NCI-H1417 (cell line): ENCODE measurements around the gene IL22RA1.

Experiments
- DNase-seq, 3 experiments: peaks; one replicate each; lab custom pipeline; 2025; lab: John Stamatoyannopoulos, UW

Gene IL22RA1

DNA sequence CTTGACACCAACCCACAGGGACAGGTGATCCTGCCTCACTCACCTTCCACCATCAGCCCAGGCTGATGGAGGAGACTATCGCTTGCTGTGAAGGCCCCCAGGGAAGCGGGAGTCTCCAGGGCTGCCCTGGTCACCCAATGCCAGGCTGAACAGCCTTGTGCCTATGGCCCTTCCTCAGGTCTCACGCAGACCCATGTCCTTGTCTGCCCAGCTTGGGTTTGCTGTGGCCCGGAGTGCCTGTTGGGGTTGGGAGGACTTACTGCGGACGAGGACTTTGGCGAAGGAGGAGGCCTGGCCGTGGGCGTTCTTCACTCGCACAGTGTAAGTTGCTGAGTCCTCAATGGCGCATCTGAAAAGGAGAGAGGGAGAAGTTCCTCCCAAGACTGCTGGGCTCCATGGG is 45.3 kb downstream of the IL22RA1 start:
- no peak for DNase-seq

DNA sequence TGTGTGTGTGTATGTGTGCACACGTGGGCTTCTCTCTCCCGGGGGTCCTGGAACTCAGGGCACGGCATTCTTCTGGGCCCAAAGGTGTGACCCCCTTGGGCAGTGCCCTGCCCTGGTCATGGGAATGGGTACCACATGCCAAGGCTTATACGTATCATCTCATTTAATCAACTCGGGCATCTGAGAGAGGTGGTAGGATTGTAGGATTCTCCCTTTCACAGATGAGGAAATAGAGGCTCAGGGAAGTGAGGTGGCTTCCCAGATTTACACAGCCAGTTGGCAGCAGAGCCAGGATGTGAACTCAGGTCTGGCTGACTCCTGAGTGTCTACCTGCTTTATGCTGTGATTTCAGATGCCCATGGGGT is 46.2 kb downstream of the IL22RA1 start:
- DNase-seq = no peak

DNA sequence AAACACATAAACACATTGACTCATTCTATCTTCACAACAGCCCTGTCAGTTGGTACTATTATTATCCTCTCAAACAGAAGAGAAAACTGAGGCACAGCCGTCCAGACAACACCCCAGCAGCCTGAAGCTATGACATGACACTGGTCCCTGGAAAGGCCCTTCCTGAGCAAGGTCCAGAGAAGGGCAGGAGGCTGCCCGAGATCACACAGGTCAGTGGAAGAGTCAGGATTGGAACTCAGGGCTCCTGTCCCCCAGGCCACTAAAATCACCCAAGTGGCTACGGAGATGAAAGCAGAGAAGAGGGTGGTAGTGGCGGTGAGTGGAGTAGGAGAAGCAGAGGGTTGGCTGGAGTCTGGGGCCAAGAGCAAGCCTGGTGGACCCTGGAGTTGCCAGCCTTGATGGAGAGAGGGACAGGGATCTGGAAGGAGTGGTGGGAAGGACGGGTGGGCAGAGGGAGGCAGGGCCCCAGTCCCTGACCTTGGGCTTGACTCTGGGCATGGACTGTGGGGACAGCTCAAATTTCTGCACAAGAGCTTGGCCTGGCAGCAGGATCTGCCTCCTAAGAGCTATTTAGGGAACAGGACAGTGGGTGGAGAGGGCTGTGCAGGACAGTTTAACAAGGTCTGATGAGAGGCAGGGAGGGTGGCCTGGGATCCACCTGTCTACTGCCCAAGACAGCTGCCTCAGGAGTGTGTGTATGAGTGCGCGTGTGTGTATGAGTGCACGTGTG is 46.8 kb downstream of the IL22RA1 start:
- no peak for DNase-seq

DNA sequence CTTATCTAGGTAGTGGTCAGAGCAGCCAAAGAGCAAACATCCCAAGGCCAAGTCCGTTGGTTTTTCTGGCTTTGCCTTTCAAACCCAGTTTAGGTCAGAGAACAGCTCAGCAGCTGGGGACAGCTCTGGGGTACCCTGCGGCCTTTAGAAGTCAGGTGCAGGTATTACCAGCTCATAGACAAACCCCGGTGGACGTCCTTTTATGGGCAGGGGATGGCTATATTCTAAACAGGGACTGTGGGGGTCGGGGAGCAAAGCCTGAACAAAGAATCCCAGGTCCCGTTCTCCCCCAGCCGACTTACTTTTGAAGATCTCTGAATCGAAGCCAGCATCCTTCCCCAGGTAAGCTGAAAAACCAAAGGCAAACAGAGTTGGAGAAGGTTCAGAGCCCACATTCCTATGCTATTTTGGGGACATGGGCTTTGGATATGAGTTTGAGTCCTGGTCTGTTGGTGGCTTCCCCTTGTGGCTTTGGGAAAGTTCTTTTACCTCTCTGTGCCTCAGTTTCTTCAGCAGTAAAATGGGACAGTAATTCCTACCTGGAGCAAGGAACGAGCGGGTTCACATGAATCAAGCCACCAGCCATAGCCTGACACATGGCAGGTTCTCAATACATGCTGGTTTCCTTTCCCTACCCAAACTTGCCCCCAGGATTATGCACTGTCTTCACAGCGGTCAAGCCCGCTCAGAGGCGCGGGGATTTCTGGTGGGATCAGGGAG is 47.6 kb downstream of the IL22RA1 start:
- DNase-seq = no peak

DNA sequence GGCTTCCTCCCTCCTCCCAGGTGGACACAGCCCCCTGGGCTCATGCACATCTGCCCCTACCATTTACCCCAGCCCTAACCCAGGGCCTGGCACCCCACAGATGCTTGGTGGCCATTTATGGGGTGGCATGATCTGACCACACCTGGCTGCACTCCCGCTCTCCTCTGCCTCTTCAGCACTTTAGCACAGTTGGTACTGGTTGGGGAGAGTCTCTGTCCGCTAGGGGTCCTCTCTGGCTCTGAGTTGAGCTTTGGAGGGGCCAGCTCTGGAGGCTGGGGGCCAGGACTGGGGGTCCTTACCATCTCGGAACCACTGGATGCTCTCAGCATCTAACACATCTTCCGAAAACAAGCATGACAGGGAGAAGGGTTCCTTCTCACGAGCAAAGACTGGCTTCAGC is 48.4 kb downstream of the IL22RA1 start:
- DNase-seq = no peak

DNA sequence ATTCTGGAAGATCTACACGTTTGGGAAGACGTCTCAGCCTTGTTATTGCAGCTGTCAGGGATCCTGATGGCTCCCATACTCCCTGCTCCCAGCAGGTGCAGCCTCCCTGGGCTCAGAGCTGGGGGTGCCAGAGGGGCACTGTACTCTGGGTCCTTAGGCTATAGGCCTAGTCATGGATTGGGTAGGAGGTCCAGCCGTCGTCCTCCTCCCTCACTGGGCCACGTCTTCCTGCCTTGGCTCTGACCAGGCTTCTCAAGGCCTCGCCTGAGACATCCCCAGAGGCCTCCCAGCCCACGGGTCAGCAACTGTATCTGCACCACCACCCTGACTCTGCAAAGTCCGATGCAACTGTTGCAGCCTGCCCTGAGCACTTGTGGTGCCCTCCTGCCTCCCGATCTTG is 49.2 kb downstream of the IL22RA1 start:
- DNase-seq = no peak

DNA sequence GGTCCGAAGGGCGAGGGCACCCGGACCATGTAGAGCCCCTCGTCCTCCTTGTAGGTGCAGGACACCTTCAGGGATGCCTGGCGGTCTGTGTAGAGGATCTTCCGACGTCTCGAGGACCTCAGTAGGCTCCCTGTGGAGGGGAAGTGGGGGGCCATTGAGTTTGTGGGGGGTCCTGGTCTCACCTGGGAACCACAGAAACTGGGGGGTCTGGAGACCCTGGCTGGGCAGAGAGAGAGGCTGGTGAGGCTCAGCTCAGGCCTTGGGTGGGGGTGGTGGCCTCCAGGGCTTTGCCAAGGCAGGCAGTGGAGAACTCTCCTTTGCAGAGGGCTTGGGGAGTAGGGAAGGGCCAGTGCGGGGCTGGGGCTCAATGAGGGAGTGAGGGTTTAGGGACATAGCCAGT is 50.0 kb downstream of the IL22RA1 start:
- no peak for DNase-seq

DNA sequence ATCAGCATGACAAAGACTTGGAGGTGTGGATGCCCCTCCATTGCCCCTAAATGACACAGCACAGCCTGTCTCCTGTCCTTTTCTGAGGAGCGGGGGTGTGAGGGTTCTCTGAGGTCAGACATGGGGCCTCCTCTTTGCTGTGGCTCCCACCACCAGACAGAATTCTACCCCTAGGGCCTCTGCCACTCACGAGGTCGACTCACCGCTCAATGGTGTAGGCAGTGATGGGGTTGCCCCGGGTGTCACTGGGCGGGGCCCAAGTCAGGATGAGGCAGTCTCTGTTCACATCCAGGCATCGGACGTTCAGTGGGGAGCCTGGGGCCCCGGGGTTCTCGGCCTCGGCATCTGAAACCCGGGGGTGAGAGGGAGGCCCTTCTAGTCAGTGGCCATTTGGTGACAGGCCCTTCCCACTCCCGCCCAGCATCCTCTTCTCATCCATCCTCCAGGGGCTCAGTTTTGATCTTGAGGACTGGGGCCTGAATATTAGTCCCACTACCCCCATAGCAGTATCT is 50.9 kb downstream of the IL22RA1 start:
- DNase-seq = no peak

DNA sequence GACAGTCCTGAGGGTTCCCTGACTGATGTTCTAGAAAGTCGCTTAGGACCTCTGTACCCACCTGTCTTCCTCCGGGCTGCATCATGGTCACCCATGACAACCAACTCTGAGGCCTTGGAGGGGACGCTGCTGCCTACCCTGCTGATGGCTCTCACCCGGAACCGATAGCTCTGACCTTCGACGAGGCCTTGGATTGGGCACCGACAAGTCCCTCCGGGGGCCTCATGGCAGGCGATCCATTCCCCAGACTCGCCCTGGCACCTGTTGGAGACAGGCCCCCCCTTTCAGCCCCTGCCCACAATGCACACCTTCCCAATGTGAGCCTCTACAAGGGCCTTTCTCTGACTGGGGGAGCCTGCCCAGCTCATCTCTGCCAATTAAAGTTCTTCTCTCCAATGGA is 52.2 kb downstream of the IL22RA1 start:
- no peak for DNase-seq

DNA sequence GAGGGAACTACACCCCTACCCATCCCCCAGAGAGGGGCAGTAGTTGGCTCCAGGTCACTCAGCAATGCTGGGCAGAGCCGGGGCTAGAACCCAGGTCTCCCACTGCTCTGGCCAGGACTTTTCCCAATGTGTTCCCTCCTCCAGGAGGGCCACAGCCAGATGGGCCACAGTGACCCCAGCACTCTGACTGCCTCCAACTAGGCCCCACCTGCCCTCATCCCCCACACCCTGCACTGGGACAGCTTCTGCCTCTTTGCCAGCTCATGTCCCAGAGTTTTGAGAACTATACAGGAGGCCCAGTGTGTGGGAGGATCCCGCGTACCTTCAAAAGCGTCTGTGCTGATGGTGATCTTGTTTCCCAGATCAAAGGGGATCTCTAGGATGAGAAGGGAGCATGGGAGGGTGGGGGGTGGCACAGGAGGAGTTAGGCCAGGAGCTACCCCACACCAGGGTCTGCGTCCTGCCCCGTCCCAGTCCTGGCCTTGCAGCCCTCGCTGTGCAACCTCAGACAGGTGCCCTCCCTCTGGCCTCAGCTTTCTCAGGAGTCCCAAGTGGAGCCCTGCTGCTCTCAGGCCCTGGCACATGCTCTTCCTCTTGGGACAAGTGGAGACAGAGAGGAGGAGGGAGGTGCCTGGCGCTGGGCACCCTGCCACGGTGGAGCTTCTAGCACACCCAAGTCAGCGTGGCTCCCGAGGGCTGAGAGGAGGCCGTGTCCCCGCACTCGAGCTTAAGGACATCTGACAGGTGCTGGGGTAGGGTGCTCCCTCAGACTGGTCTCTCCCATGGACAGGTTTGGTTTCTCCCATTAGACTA is 53.0 kb downstream of the IL22RA1 start:
- no peak for DNase-seq

DNA sequence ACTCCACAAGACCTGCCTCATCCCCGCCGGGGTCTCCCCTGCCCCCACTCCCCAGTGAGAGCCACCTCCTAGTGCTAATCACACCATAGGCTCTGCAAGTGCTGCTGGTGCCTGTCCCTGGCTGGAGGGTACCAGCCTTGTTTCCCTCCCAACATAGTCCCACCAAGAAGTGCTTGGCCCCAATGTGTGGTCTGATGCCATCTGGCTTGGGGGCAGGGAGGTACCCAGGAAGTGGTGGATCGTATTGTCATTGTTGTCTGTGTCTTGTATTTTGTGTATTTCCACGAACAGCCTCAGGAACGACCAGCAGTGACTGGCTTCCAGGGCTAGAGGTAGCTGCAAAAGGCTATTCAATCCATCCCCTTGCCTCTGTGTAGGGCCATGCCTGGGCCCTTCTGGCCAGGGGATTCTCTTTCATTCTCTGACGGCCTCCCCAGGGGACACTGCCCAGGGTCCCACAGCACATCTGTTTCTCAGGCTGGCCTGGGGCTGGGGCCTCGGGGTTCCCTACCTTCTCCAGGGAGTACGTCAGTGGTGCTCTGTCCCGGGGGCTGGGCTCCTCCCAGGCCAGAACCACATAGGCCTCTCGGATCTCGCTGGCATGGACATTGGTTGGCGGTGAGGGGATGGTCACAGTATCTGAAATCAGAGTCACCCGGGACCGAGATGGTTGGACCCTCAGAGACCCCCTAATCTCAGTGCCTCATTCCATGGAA is 53.8 kb downstream of the IL22RA1 start:
- DNase-seq = no peak

DNA sequence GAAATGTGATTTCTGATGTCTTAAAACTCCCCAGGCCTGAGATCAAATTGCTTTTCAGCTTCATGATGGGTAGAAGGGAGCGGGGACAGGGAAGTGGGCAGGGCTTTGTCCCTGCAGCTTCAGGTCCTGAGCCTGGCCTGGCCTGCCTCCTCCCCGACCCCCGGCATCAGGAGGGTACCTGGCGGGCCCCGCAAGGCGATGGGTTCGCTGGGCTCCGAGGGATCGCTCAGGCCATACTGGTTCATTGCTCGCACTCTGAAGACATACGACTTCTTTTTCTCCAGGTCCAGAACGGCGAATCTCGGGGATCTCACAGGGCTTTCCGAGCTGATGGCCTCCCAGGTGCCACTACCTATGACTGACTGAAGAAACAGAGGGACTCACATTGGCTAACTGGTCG is 56.5 kb downstream of the IL22RA1 start:
- DNase-seq = no peak

DNA sequence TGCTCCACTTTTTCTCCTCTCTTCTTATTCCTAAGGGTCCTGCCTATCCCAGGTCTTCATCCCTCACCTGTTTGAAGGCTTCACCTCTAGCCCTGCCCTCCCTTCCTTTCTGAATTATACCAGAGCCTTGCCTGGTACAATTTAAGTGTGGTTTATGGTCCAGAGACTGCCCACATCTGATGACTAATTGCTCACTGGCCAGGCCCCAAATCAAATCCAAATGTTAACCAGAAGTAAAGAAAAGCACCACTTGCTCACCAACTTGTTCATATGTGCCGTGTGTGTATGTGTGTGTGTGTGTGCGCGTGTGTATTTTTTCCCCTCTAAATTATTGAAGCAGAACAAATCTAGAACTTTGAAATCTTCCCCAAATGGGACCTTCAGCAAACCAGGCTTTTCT is 57.4 kb downstream of the IL22RA1 start:
- no peak for DNase-seq

DNA sequence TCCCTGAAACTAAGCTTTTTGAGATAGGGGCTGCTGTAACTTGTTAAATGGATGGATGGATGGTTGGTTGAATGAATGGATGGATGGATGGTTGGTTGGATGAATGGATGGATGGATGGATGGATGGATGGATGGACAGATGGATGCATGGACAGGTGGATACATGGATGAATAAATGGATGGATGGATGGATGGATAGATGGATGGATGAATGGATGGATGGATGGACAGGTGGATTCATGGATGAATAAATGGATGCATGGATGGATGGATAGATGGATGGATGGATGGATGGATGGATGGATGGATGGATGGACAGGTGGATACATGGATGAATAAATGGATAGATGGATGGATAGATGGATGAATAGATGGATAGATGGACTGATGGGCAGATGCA is 57.9 kb downstream of the IL22RA1 start:
- no peak for DNase-seq

DNA sequence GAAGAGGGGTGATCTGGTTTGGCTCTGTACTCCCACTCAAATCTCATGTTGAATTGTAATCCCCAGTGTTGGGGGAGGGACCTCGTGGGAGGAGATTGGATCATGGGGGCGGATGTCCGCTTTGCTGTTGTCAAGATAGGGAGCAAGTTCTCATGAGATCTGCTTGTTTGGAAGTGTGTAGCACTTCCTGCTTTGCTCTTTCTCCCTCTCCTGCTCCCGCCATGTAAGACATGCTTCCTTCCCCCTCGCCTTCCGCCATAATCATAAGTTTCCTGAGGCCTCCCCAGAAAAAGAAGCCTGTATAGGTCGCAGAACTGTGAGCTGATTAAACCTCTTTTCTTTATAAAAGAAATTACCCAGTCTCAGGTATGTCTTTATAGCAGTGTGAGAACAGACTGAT is 58.9 kb downstream of the IL22RA1 start:
- DNase-seq = no peak

DNA sequence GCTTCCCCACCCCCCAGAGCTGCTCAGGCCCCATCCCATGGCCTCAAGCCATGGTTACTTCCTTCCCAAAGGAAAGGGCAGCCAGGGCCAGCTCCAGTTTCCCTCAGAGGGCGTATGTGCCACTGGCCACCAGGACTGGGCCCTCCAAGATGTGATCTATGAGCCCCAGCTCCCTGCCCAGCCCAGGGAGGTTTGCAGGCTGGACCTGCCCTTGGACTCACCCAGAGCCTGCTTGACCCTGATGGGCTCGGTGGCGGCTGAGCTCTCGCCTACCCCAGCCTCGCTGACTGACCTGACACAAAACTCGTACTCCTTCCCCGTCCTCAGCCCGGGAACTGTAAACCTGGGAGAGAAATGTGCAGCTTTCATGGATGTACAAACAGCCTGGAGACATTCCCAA is 60.6 kb downstream of the IL22RA1 start:
- no peak for DNase-seq

DNA sequence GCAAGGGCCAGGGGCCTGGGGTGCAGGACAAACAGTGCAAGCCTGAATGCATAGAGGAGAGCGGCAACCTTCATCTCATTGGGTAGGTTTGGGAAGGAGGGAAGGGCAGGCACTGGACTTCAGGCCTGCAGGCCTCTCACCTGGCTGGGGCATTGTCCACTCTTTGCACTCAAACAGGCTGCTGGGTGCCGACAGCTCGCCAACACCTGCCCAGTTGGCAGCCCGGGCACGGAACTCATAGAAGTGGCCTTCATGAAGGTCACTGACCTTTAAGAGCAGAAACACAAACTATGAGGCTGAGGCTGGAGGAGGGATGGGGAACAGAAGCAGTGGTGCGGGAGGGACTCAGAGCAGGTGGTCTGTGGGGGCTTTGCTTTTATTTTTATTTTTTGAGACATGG is 61.8 kb downstream of the IL22RA1 start:
- DNase-seq = no peak

DNA sequence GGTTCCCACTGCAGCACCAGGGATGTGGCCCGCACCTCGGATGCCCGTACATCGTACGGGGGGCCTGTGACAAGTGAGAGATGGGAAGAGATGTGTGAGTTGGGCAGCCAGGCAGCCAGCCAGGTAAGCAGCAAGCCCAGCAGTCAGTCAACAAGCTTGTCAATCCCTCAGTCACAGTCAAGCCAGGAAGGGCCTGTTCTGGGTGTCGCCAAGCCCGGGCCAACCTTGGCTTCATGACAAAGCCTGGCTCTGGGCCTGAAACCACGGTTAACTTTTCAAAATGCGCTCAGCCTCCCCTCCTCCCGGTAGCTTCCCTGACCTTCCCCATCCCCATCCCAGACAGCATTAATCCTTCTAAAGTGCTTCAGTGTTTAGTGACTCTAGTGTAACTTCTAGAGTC is 62.8 kb downstream of the IL22RA1 start:
- DNase-seq = no peak

DNA sequence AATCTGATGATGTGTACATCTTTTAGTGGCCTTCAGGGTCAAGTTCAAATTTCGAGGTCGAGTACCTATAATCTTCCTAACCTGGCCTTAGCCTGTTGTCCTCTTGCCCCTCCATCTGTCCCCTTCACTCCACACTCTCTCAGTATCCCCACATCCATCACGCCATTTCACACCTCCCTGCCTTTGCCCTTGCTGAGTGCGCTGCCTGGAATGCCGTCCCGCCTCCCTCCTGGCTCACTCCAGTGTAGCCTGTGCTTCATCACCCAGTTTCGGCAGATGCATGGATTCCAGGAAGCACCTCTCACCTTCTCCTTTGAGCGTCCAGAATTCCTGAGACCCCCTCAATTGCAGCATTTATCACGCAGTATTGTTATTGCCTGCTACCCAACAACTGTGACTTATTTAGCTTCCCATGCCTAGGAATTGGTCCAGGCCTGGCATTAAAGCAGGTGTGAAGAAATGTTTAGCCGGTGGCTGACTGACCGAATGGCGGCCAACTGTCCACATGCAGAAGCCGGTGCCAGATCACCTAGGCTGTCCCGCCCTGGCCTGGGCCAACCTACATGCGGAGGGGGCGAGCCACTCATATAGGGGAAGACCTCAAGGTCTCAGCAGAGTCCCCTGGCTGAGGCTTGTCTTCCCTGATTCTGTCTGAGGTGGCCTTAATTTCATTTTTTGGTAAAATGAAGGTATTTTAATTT is 65.5 kb downstream of the IL22RA1 start:
- DNase-seq = no peak

DNA sequence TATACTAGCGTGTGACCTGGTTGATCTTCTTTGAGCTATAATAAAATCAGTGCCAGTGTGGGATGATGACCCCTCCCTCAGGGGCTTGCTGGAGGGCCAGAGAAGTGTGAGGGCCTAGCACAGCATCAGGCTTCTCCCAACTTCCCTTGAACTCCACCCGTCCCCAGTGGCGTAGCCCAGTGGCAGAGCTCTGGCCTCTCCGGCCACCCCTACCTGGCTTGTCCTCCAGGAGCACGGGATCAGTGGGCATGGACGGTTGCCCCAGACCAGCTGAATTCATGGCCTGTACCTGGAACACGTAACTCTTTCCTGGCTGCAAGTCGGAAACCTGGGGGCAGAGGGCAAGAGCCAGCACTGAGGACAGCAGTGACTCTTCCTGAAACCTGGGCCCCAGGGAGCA is 67.0 kb downstream of the IL22RA1 start:
- DNase-seq = no peak

DNA sequence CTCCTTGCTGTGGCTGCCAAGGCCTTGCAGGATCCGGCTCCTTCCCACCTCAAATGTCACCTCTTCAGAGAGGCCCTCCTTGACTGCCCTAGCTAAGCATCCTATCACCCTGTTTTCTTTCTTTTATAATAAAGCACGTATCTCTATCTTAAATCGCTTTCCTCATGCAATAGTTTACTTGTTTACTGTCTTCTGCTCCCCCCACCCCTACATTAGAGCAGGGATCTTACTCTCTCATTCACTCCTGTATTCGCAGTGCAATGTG is 67.4 kb downstream of the IL22RA1 start:
- no peak for DNase-seq
